ENCODE measurements around the gene SPTBN5. TPM values are rescaled to one million over a fixed set of nuclear protein-coding genes. Genes with fewer than 3 reads are reported as not detected.

Gene SPTBN5
- total and polyA plus RNA-seq, 10 of the 15 experiments (the other 5 are each of a cell fraction or from before 2014, with no cell fraction given) = under 0.01 to 0.18 (median 0.04) TPM; not detected in 4

- no peak overlapping the region for H3K4me3 ChIP-seq
- H3K36me3 ChIP-seq (ENCODE audit: control insufficient read depth in 2 of 2, insufficient read depth in 2 of 2, low read length in 1 of 2) = peaks cover 0 to 4% of the 10 kb centered on the region in 2 experiments; a peak in 2 of 4 replicates
- RAD21 ChIA-PET (ENCODE audit: unreplicated experiment) = interaction anchor here (1.1 to 2.7 kb wide), 3 partner anchors 10 to 28 kb away, joined by 3 to 41 read pairs (median 7); partner anchors contain the start of gene MAPKBP1
- peaks cover 20% of the 10 kb centered on the region for H3K4me1 ChIP-seq (ENCODE audit: control insufficient read depth, insufficient read depth, low read length)
- FAIRE-seq (no peak), ATAC-seq (no peak), DNase-seq (ENCODE audit: low read depth, low spot score) (no peak)
- H3K79me2 ChIP-seq (ENCODE audit: control insufficient read depth, insufficient read depth, low read length) = no peaks in the 10 kb centered on the region; the same call in 1 of the 2 replicates
- H4K20me1 ChIP-seq (ENCODE audit: control insufficient read depth, insufficient read depth) = no peaks in the 10 kb centered on the region
- intact Hi-C loops (cut with micrococcal nuclease; ENCODE audit: unreplicated experiment) = no loop called here
- WGBS (ENCODE audit: insufficient coverage, insufficient replicate concordance, low lambda C conversion rate, missing lambda C conversion rate) = 97% methylated on average over 3 of the region's 3 CpGs
- no peak overlapping the region for H3K9ac ChIP-seq (ENCODE audit: control insufficient read depth, insufficient read depth, low read length)
- in situ Hi-C loops (cut with MboI) = no loop called here
- no peaks in the 10 kb centered on the region; the same call in 2 of the 3 replicates for H3K9me3 ChIP-seq (replicated peaks; ENCODE audit: control insufficient read depth, insufficient read depth, low read length)
- SMC1A ChIA-PET (ENCODE audit: uncharacterized antibody, unreplicated experiment) = interaction anchor here (0.6 to 5.9 kb wide), 3 partner anchors 11 to 252 kb away, joined by 3 to 72 read pairs (median 7); partner anchors contain the start of gene MAPKBP1
- H3K27ac ChIP-seq (ENCODE audit: control insufficient read depth, insufficient read depth) = no peak overlapping the region
- CTCF ChIA-PET = interaction anchor here (0.7 to 5.7 kb wide), 5 partner anchors 9 to 244 kb away, joined by 3 to 66 read pairs (median 5); partner anchors contain the start of gene MAPKBP1
- POLR2A ChIA-PET = interaction anchor here (0.9 to 7.0 kb wide), 2 partner anchors 24 to 27 kb away, joined by 3 to 32 read pairs; partner anchors contain the start of gene MAPKBP1
- H3K27me3 ChIP-seq (replicated peaks in 1 of 2; ENCODE audit: control insufficient read depth in 2 of 2, insufficient read depth in 2 of 2, low read length in 1 of 2) = no peaks in the 10 kb centered on the region
- BruUV-seq (replicated peaks) = no TSS peak
- no peak overlapping the region for H3K4me2 ChIP-seq (ENCODE audit: control insufficient read depth, insufficient read depth)
- TF ChIP-seq, protein P1, sequence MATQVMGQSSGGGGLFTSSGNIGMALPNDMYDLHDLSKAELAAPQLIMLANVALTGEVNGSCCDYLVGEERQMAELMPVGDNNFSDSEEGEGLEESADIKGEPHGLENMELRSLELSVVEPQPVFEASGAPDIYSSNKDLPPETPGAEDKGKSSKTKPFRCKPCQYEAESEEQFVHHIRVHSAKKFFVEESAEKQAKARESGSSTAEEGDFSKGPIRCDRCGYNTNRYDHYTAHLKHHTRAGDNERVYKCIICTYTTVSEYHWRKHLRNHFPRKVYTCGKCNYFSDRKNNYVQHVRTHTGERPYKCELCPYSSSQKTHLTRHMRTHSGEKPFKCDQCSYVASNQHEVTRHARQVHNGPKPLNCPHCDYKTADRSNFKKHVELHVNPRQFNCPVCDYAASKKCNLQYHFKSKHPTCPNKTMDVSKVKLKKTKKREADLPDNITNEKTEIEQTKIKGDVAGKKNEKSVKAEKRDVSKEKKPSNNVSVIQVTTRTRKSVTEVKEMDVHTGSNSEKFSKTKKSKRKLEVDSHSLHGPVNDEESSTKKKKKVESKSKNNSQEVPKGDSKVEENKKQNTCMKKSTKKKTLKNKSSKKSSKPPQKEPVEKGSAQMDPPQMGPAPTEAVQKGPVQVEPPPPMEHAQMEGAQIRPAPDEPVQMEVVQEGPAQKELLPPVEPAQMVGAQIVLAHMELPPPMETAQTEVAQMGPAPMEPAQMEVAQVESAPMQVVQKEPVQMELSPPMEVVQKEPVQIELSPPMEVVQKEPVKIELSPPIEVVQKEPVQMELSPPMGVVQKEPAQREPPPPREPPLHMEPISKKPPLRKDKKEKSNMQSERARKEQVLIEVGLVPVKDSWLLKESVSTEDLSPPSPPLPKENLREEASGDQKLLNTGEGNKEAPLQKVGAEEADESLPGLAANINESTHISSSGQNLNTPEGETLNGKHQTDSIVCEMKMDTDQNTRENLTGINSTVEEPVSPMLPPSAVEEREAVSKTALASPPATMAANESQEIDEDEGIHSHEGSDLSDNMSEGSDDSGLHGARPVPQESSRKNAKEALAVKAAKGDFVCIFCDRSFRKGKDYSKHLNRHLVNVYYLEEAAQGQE (IDR thresholded peaks at IDR 0.05; ENCODE audit: low read depth, low read length) = no peak
- TF ChIP-seq MYC (IDR thresholded peaks at IDR 0.05; ENCODE audit: insufficient read depth, insufficient read length, insufficient replicate concordance, low read length, severe bottlenecking) (no peak), SPI1 (IDR thresholded peaks at IDR 0.05; ENCODE audit: borderline replicate concordance, insufficient read depth, low read depth, low read length) (no peak), CUX1 (IDR thresholded peaks at IDR 0.05; ENCODE audit: insufficient replicate concordance, low read depth, low read length) (no peak), ATF7 (IDR thresholded peaks at IDR 0.05; ENCODE audit: low read depth) (no peak), CREM (IDR thresholded peaks at IDR 0.05; ENCODE audit: low read depth) (no peak), BMI1 (IDR thresholded peaks at IDR 0.05; ENCODE audit: borderline replicate concordance) (no peak)
- no peak overlapping the region for H2AFZ ChIP-seq (ENCODE audit: control insufficient read depth, low read depth, low read length)
These were observed 92.7 kb downstream of the SPTBN5 start for GRCh38 chr15:41801185-41801584.

Data from GM12878 (cell line).